Measurements from ENCODE around the gene HEXIM1.

Gene HEXIM1

GRCh38 chr17:45130681-45131615, 17.3 kb upstream of the HEXIM1 start:
- no peak for DNase-seq

GRCh38 chr17:45131616-45132319, 16.5 kb upstream of the HEXIM1 start:
- DNase-seq, result no peak

GRCh38 chr17:45132320-45132571, 16.0 kb upstream of the HEXIM1 start, which contains the start of gene PLCD3:
TSS of gene PLCD3 (minus strand) at chr17:45132515. CDS start at chr17:45132410, 105 bp downstream.
- no peak for DNase-seq

GRCh38 chr17:45132572-45133463, 15.5 kb upstream of the HEXIM1 start:
- peak; percentile 33 for DNase-seq

GRCh38 chr17:45135192-45135977, 12.9 kb upstream of the HEXIM1 start, which contains the start of gene ACBD4:
TSS of gene ACBD4 (plus strand) at chr17:45135687. CDS start at chr17:45136145, 458 bp downstream.
- DNase-seq, result peak; percentile 97

- no peak for DNase-seq
Measured at GRCh38 chr17:45135978-45136791, 12.1 kb upstream of the HEXIM1 start.

GRCh38 chr17:45136846-45137560, 11.3 kb upstream of the HEXIM1 start:
- DNase-seq, result no peak

GRCh38 chr17:45137561-45138305, 10.5 kb upstream of the HEXIM1 start:
- no peak for DNase-seq

GRCh38 chr17:45138911-45139532, 9.3 kb upstream of the HEXIM1 start:
- no peak for DNase-seq

- DNase-seq, result no peak
Measured at GRCh38 chr17:45139533-45139920, 8.7 kb upstream of the HEXIM1 start.

GRCh38 chr17:45143094-45143670, 5.1 kb upstream of the HEXIM1 start:
- DNase-seq, result no peak

- no peak for DNase-seq
Measured at GRCh38 chr17:45143767-45144198, 4.5 kb upstream of the HEXIM1 start.

- DNase-seq, result no peak
Measured at GRCh38 chr17:45144199-45145034, 3.9 kb upstream of the HEXIM1 start.

- no peak for DNase-seq
Measured at GRCh38 chr17:45145035-45145389, 3.3 kb upstream of the HEXIM1 start.

- DNase-seq, result no peak
Measured at GRCh38 chr17:45146166-45146565, 2.1 kb upstream of the HEXIM1 start.

GRCh38 chr17:45146592-45146889, 1.7 kb upstream of the HEXIM1 start:
- DNase-seq, result no peak

GRCh38 chr17:45146890-45147580, 1.2 kb upstream of the HEXIM1 start:
- DNase-seq, result peak; percentile 70
